Keratinocyte (primary cell): ENCODE results near the gene CMSS1. TPM values are rescaled to one million over a fixed set of nuclear protein-coding genes. Genes with fewer than 3 reads are reported as not detected.

Experiments
- DNase-seq: peaks from one replicate; pipeline ENCODE4 v3.0.0-alpha.2; 2011; ENCODE audit warnings: low read depth, missing footprints, low spot score
- FAIRE-seq: peaks from 2 replicates; lab custom pipeline; 2011; peaks lifted over from hg19 to GRCh38; lab: Jason Lieb, UNC
- H2AFZ ChIP-seq: 2 replicates; pipeline ENCODE4 v1.6.0; 2012; ENCODE audit warnings: low read length, control low read depth, inconsistent platforms; ENCODE audit not compliant: control insufficient read depth
- H3K27ac ChIP-seq: 2 replicates; pipeline ENCODE4 v1.5.1; 2011; ENCODE audit warnings: low read length; ENCODE audit not compliant: control insufficient read depth, insufficient read depth
- H3K27me3 ChIP-seq: 3 replicates; pipeline ENCODE4 v1.6.0; 2011; ENCODE audit warnings: low read length; ENCODE audit not compliant: control insufficient read depth, insufficient read depth; ENCODE audit errors: extremely low read depth
- H3K36me3 ChIP-seq, 2 experiments: 2 replicates in 1 of 2; 3 replicates in 1 of 2; pipeline ENCODE4 v1.5.1; 2011; ENCODE audit warnings: low read length in 2 of 2, mild to moderate bottlenecking in 1 of 2; ENCODE audit not compliant: control insufficient read depth in 2 of 2, insufficient read depth in 2 of 2; ENCODE audit errors: extremely low read depth in 1 of 2
- H3K4me1 ChIP-seq: 3 replicates; pipeline ENCODE4 v1.5.1; 2011; ENCODE audit warnings: low read length; ENCODE audit not compliant: control insufficient read depth, insufficient read depth; ENCODE audit errors: extremely low read depth
- H3K4me2 ChIP-seq: 3 replicates; pipeline ENCODE4 v1.6.0; 2011; ENCODE audit warnings: low read depth, low read length; ENCODE audit not compliant: control insufficient read depth, insufficient read depth; ENCODE audit errors: extremely low read depth
- H3K4me3 ChIP-seq, 3 experiments: fragments of 200-600 bp in 1 of 3; sonication (generic) in 1 of 3; 2 replicates in 2 of 3; 3 replicates in 1 of 3; pipeline ENCODE4 v1.5.1; 2011 to 2016; ENCODE audit warnings: low read length in 3 of 3, mild to moderate bottlenecking in 3 of 3, control low read depth in 2 of 3, inconsistent platforms in 1 of 3, low read depth in 1 of 3, mixed read lengths in 1 of 3, mixed run types in 1 of 3, moderate library complexity in 1 of 3; ENCODE audit not compliant: control insufficient read depth in 2 of 3, insufficient read depth in 2 of 3; ENCODE audit errors: extremely low read depth in 1 of 3
- H3K79me2 ChIP-seq: 2 replicates; pipeline ENCODE4 v1.6.0; 2012; ENCODE audit warnings: low read length; ENCODE audit not compliant: control insufficient read depth, insufficient read depth
- H3K9ac ChIP-seq: 3 replicates; pipeline ENCODE4 v1.6.0; 2011; ENCODE audit warnings: low read length; ENCODE audit not compliant: control insufficient read depth, insufficient read depth; ENCODE audit errors: extremely low read depth
- H3K9me1 ChIP-seq: 3 replicates; pipeline ENCODE4 v1.6.0; 2011; ENCODE audit warnings: low read length; ENCODE audit not compliant: control insufficient read depth, insufficient read depth; ENCODE audit errors: extremely low read depth
- H3K9me3 ChIP-seq: 2 replicates; pipeline ENCODE4 v1.5.1; 2012; ENCODE audit warnings: low read depth, low read length; ENCODE audit not compliant: control insufficient read depth
- H4K20me1 ChIP-seq: 3 replicates; pipeline ENCODE4 v1.6.0; 2011; ENCODE audit warnings: low read length; ENCODE audit not compliant: control insufficient read depth, insufficient read depth; ENCODE audit errors: extremely low read depth
- CTCF ChIP-seq, 3 experiments: IDR thresholded peaks in 1 of 3; conservative IDR thresholded peaks in 1 of 3; optimal IDR thresholded peaks in 1 of 3; 2 replicates in 2 of 3; 3 replicates in 1 of 3; pipeline versions ENCODE3 to v1.5.1; 2011; ENCODE audit warnings: low read length in 3 of 3, mild to moderate bottlenecking in 3 of 3, moderate library complexity in 2 of 3, control low read depth in 1 of 3, inconsistent platforms in 1 of 3; ENCODE audit not compliant: insufficient read depth in 2 of 3; ENCODE audit errors: extremely low read depth in 1 of 3
- EZH2 ChIP-seq: IDR thresholded peaks from one replicate; pipeline ENCODE4 v1.6.1; 2012; ENCODE audit warnings: inconsistent platforms, mild to moderate bottlenecking, low read length, moderate library complexity
- dilution Hi-C: fragments of 300-500 bp; cut with MboI; formaldehyde crosslinking; loops from one replicate; pipeline ENCODE4 v1.7.0; 2020; ENCODE audit warnings: low sequenced_read_pairs; ENCODE audit not compliant: extremely low pct_ligation_motif_present
- polyA plus RNA-seq, 5 experiments: library from polyadenylated mRNA; depleted of rRNA in 3 of 5; stranded (reverse) in 3 of 5; stranded (forward) in 1 of 5; unstranded in 1 of 5; fragments of >200 nt; gene quantifications; 1 replicate in 1 of 5; 2 replicates in 3 of 5; 3 replicates in 1 of 5; pipeline versions ENCODE4 v1.2.1 to v1.2.3, GENCODE V29; 2011 to 2012; ENCODE audit warnings: missing spikeins in 2 of 5, low read depth in 1 of 5, low replicate concordance in 1 of 5

CMSS1 gene
- polyA plus RNA-seq, 1 donor (not counting 4 experiments of a cell fraction or from before 2014, with no cell fraction given) = 37.2 TPM

- DNase-seq = no peak
- Histone ChIP-seq H3K27ac (no peak overlapping the region), H3K27me3 (no peaks in the 10 kb centered on the region), H3K9me3 (no peaks in the 10 kb centered on the region), H3K36me3 (peaks cover 0 to 4% of the 10 kb centered on the region in 2 experiments), H3K9ac (no peak overlapping the region), H3K9me1 (peaks cover 3% of the 10 kb centered on the region), H3K4me3 (no peak overlapping the region), H3K4me2 (no peak overlapping the region), H3K4me1 (peaks cover 20% of the 10 kb centered on the region), H2AFZ (no peak overlapping the region), H4K20me1 (no peaks in the 10 kb centered on the region), H3K79me2 (no peaks in the 10 kb centered on the region)
- dilution Hi-C loops = no loop called here
- no peak for FAIRE-seq
- no peak for TF ChIP-seq EZH2
- TF ChIP-seq CTCF (optimal IDR thresholded peaks at IDR 0.05 in 1 of 3, IDR thresholded peaks at IDR 0.05 in 1 of 3, conservative IDR thresholded peaks at IDR 0.05 in 1 of 3; ENCODE audit: extremely low read depth in 1 of 3, insufficient read depth in 2 of 3, low read length in 3 of 3) = no peak
Measured at GRCh38 chr3:100007313-100007712, 189.7 kb downstream of the CMSS1 start.

GRCh38 chr3:100008081-100008698 is 190.5 kb downstream of the CMSS1 start:
- H3K79me2 ChIP-seq = no peaks in the 10 kb centered on the region
- H3K4me1 ChIP-seq = peaks cover 12% of the 10 kb centered on the region
- no peak overlapping the region for H2AFZ ChIP-seq
- dilution Hi-C loops = no loop called here
- no peak overlapping the region for H3K27ac ChIP-seq
- H3K4me2 ChIP-seq = no peak overlapping the region
- H4K20me1 ChIP-seq = no peaks in the 10 kb centered on the region
- H3K27me3 ChIP-seq = no peaks in the 10 kb centered on the region
- no peak overlapping the region for H3K4me3 ChIP-seq
- no peak overlapping the region for H3K9ac ChIP-seq
- H3K36me3 ChIP-seq = peaks cover 0 to 4% of the 10 kb centered on the region in 2 experiments
- H3K9me3 ChIP-seq = no peaks in the 10 kb centered on the region
- no peak for DNase-seq
- peaks cover 3% of the 10 kb centered on the region for H3K9me1 ChIP-seq
- no peak for TF ChIP-seq EZH2
- FAIRE-seq = no peak
